HG03520 (cell line): ENCODE data around the gene PSTPIP1.

ENCODE experiments used
- ATAC-seq: cut with Tn5 transposase; IDR thresholded peaks from one replicate; pipeline ENCODE4 v1.9.1; 2021; ENCODE audit warnings: mild to moderate bottlenecking, moderate library complexity; ENCODE audit not compliant: unreplicated experiment

PSTPIP1 gene

GRCh38 chr15:76998663-76999285 lies 3.8 kb downstream of the PSTPIP1 start:
- ATAC-seq: no peak

GRCh38 chr15:76999996-77000395 lies 5.1 kb downstream of the PSTPIP1 start:
- ATAC-seq: no peak

GRCh38 chr15:77001351-77001750 lies 6.4 kb downstream of the PSTPIP1 start:
- ATAC-seq: no peak

- no peak for ATAC-seq
Observed at GRCh38 chr15:77001966-77002365, 7.0 kb downstream of the PSTPIP1 start.

- no peak for ATAC-seq
Observed at GRCh38 chr15:77002436-77002835, 7.5 kb downstream of the PSTPIP1 start.

- peak; percentile 67 for ATAC-seq
Observed at GRCh38 chr15:77002954-77003912, 8.3 kb downstream of the PSTPIP1 start.

GRCh38 chr15:77004189-77004588 lies 9.3 kb downstream of the PSTPIP1 start:
- no peak for ATAC-seq

DNA sequence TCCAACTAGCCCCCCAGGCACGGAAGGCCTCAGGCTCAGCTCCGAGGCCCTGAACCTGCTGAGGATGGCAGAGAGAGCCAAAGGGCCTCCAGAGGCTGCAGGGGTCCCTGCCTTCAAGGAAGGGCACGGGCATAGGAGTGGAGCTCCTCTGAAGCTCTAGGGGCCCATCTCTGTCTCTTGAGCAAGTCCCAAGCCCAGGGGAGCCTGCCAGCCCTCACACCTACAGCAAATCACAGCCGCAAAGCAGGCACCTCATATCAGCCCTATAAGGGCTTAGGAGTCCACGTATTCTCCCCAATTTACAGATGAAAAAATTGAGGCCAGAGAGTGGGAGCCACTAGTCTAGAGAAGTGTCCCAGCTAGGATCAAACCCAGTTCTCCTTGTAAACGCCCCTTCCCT lies 14.2 kb downstream of the PSTPIP1 start:
- ATAC-seq: no peak

GRCh38 chr15:77009646-77010311 lies 14.9 kb downstream of the PSTPIP1 start:
- no peak for ATAC-seq

DNA sequence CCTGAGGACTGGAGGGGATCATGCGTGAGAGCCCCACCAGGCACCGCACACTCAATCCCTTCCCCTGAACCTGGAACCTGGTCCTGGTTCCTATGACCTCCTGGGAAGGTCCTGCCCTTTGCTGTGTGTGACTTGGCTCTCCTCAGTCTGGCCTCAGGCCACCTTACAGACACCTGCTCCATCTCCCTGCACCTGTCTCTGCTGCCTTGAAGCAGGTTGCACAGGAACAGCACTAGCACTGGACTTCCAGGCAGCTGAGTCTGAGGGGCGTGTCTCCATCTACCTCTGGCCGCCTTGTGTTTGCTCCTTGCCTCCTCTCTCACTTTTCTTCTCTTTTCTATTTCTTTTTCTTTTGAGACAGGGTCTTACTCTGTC lies 15.4 kb downstream of the PSTPIP1 start:
- ATAC-seq: no peak

DNA sequence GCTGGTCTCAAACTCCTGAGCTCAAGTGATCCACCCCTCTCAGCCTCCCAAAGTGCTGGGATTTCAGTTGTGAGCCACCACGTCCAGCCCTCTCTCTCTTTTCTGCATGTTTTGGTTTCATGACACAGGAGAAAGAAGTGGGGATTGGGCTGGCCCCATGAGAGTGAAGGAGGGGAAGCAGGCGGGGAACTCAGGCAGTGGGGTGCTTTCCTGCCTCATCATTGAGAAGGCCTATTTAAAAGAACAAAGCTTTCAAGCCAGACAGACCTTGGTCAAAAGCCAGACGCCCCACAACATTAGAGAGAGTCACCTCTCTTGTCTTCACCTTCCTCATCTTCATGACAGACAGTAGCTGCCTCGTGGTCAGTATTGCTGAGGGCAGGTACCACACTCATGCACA lies 15.9 kb downstream of the PSTPIP1 start:
- no peak for ATAC-seq

GRCh38 chr15:77012117-77012712 lies 17.3 kb downstream of the PSTPIP1 start:
- no peak for ATAC-seq

DNA sequence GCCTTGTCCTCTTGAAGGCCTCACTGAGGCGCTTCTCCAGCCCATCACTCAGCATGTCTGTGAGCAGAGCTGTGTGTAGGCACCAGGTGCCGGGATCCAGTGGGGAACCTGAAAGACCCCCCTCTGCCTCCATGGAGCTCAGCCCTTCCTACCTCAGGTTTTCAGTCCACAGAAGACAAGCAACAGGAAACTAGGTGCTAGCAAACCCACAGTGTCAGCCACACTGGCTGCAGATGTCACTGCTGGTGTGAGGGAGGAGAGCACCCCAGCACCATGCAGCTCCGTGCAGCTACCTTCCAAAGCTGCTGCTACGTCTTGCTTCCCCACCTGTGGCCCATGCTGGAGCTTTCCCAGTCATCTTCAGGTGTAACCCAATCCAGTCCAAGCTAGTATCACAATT lies 17.9 kb downstream of the PSTPIP1 start:
- ATAC-seq: no peak

GRCh38 chr15:77013776-77014131 lies 18.8 kb downstream of the PSTPIP1 start:
- ATAC-seq: peak; percentile 49

DNA sequence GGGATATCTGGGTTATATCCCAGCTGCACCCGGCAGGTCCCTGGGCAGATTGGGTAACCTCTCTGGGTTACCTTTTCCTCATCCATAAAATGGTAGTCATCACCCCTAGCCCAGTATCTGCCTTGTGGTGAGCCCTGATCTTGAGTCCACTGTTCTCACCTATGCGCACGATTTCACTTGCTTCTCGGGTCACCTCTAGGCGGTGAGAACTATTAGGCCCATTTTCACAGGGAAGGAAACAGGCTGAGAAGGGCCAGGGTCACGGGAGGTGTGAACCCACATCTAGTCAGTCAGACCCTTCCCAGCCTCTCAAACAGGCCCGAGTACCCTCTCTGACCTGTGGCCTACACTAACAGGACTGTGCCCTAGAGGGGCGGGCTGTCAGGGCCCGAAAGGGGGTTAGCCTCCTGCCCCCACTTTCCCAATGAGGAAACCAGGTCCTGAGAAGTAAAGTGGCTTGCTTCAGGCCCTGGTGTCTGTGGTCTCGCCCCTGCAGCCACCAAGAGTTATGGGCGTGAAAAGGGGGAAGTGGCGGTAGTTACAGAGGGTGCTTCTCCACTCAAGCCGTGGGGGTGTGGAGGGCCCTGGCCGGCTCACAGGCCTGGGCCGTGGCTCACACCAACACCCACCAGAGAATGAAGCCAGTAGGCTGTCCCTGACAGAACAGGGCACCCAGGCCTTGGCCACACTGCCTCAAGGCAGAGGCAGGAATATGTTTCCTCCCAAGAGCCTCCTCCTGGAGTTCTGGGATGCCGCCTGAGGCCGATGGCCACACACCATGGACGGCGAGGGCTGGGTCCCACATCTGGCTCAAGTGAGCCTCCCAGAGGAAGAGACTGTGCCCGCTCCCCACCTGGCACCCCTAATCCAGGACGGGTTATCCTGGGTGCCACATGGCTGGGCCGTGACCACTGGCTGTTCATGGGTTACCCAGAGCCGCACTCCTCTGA lies 19.5 kb downstream of the PSTPIP1 start:
- no peak for ATAC-seq

GRCh38 chr15:77015646-77016320 lies 20.9 kb downstream of the PSTPIP1 start:
- ATAC-seq: no peak

DNA sequence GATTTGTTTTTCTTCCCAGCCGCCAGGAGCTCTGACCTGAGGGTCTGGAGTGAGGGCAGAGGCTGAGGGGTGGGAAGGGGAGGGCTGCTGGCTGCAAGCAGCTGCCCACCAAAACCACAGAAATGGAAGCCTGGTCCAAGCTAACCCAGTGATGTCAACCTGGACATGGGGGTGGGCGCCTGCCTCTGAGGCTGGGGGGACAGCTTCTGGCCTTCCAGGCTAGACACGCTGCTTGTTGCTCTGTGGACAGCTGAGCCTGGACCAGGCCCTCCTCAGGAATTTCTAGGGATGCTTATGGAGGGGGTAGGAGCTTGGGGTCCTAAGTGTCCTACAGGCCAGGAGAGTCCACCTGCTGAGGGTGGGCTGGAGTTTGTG lies 21.4 kb downstream of the PSTPIP1 start:
- no peak for ATAC-seq

GRCh38 chr15:77017091-77017660 lies 22.2 kb downstream of the PSTPIP1 start:
- no peak for ATAC-seq
